ENCODE results near the gene IMPG2. TPM values are rescaled to one million over a fixed set of nuclear protein-coding genes. Genes with fewer than 3 reads are reported as not detected.
A peak's percentile ranks its signal among the peaks of the same experiment; 100 is the strongest.

Gene IMPG2
- total RNA-seq, 2 experiments from 2014 or later: 0.03 TPM; not detected in 1

DNA sequence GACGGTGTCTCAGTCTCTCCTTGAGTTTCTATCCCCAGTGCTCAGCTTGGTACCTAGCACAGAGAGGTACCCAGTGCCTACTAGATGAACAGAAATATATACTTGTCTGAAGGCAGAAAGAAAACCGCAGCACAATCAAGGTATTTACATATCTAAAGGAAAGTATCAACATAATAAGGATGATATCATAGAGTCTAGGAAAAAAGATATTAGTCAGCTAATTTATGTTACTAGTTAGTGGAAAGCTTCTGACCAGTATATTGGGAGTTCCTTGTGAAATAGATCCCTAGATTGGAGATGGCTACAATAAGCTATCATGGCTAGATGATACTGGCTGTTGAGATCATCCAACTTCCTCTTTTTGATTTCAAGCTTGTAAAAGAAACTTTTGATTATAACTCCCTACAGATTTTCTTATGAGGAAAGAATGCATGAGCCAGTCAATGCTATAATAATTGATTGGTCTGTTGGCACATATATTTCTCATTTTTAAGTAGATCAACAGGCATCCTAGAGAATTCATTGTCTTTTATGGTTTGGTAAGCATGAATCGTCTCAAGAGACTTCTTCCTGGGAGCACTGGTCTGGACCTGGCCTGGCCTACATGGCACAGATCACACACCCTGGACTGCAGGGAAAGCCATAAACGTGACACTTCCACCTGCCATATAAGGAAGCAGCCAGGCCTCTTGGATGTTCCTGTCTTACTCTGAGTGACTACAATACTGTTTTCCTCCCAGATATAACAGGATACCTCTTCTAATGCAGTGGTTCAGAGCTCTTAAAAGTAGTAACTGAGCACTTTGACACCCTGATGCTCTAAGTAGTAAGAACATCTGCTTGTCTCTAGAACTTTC is 60.7 kb downstream of the IMPG2 start:
- no TSS peak for BruUV-seq (replicated peaks)

DNA sequence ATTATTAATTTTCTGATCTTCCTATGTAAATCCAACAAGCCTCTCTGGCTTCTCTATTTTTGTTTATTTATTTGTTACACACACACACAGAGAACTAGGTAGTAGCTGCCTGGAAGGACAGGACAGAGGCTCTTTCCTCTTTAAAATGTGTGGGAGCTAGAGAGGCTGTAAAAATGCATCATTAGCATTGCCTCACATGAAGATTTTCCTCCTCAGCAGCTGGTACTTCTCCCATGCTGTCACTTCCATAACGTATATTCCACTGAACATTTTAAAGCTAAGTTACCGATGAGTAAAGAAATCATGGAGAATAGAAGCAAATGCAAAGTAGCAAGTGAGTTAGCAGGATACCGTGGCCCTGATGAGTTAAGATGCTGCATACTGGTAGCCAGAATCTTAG is 63.9 kb downstream of the IMPG2 start:
- H3K9me3 ChIP-seq (ENCODE audit: low read length): no peaks in the 10 kb centered on the region
- no peaks in the 10 kb centered on the region for H4K20me1 ChIP-seq (ENCODE audit: insufficient read depth, low read length)
- no peaks in the 10 kb centered on the region for H3K4me1 ChIP-seq (ENCODE audit: insufficient read depth, low read length, poor library complexity, severe bottlenecking)
- H3K36me3 ChIP-seq (ENCODE audit: insufficient read depth, low read length): no peaks in the 10 kb centered on the region
- POLR2A ChIA-PET: interaction anchor here (0.6 to 0.7 kb wide), 3 partner anchors 18 to 531 kb away, joined by 3 read pairs; no protein-coding TSS in a partner anchor
- DNase-seq (ENCODE audit: low spot score): no peak
- TF ChIP-seq CTCF (conservative IDR thresholded peaks at IDR 0.05; ENCODE audit: low read length) (no peak), EZH2phosphoT487 (IDR thresholded peaks at IDR 0.05; ENCODE audit: borderline replicate concordance, low read depth, low read length) (no peak)
- H3K4me2 ChIP-seq (ENCODE audit: low read length): no peak overlapping the region
- H3K79me2 ChIP-seq (ENCODE audit: insufficient read depth, low read depth, low read length): no peaks in the 10 kb centered on the region
- no peak overlapping the region for H3K4me3 ChIP-seq (ENCODE audit: low read depth, low read length, poor library complexity, severe bottlenecking)
- intact Hi-C loops (cut with micrococcal nuclease; ENCODE audit: unreplicated experiment): no loop called here
- no TSS peak for BruUV-seq (replicated peaks)
- no peaks in the 10 kb centered on the region for H3K9me2 ChIP-seq (ENCODE audit: insufficient read depth, low read length)
- no peak overlapping the region for H2AFZ ChIP-seq (ENCODE audit: low read length)
- H3K27ac ChIP-seq (ENCODE audit: low read depth, low read length, poor library complexity, severe bottlenecking): no peak overlapping the region
- CTCF ChIA-PET (ENCODE audit: unreplicated experiment): no interaction called here

More for the DNA sequence above, 60.7 kb downstream of the IMPG2 start:
- peak; percentile 9 for DNase-seq (ENCODE audit: low spot score)
- Histone ChIP-seq H3K4me3 (ENCODE audit: low read depth, low read length, poor library complexity, severe bottlenecking) (no peak overlapping the region), H3K4me2 (ENCODE audit: low read length) (no peak overlapping the region), H3K9me2 (ENCODE audit: insufficient read depth, low read length) (no peaks in the 10 kb centered on the region), H4K20me1 (ENCODE audit: insufficient read depth, low read length) (no peaks in the 10 kb centered on the region), H2AFZ (ENCODE audit: low read length) (no peak overlapping the region), H3K36me3 (ENCODE audit: insufficient read depth, low read length) (no peaks in the 10 kb centered on the region), H3K9me3 (ENCODE audit: low read length) (no peaks in the 10 kb centered on the region), H3K4me1 (ENCODE audit: insufficient read depth, low read length, poor library complexity, severe bottlenecking) (no peaks in the 10 kb centered on the region), H3K79me2 (ENCODE audit: insufficient read depth, low read depth, low read length) (no peaks in the 10 kb centered on the region), H3K27ac (ENCODE audit: low read depth, low read length, poor library complexity, severe bottlenecking) (no peak overlapping the region)
- no peak for TF ChIP-seq EZH2phosphoT487 (IDR thresholded peaks at IDR 0.05; ENCODE audit: borderline replicate concordance, low read depth, low read length)
- TF ChIP-seq CTCF (conservative IDR thresholded peaks at IDR 0.05; ENCODE audit: low read length): no peak
- CTCF ChIA-PET (ENCODE audit: unreplicated experiment): no interaction called here
- POLR2A ChIA-PET: interaction anchor here (0.6 kb wide), 1 partner anchor 917 kb away, joined by 3 read pairs; no protein-coding TSS in a partner anchor
- intact Hi-C loops (cut with micrococcal nuclease; ENCODE audit: unreplicated experiment): no loop called here

DNA sequence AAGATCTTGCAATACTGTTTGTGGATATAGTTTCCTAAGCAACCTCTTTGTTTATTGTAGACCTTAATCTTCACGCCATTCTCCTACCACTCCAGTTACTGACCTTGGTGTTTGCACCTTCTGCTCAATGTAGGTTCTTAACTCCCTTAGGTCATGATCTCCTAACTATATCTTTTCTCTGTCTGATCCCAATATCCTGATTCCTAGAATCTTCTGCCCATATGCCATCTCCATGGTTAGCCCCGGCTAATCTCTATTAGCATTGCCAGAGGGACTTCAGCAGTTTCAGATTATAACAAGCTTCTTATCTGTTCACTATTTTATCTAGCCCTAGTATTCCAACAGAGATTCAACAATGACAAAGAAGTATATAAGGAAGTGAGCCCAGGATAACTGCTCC is 64.9 kb downstream of the IMPG2 start:
- ChIA-PET POLR2A (interaction anchor here (0.5 kb wide), 1 partner anchor 166 kb away, joined by 3 read pairs; no protein-coding TSS in a partner anchor), CTCF (ENCODE audit: unreplicated experiment) (no interaction called here)
- Histone ChIP-seq H3K4me1 (ENCODE audit: insufficient read depth, low read length, poor library complexity, severe bottlenecking) (no peaks in the 10 kb centered on the region), H2AFZ (ENCODE audit: low read length) (no peak overlapping the region), H3K9me3 (ENCODE audit: low read length) (no peaks in the 10 kb centered on the region), H3K4me3 (ENCODE audit: low read depth, low read length, poor library complexity, severe bottlenecking) (no peak overlapping the region), H3K36me3 (ENCODE audit: insufficient read depth, low read length) (no peaks in the 10 kb centered on the region), H3K4me2 (ENCODE audit: low read length) (no peak overlapping the region), H3K27ac (ENCODE audit: low read depth, low read length, poor library complexity, severe bottlenecking) (no peak overlapping the region), H4K20me1 (ENCODE audit: insufficient read depth, low read length) (no peaks in the 10 kb centered on the region), H3K79me2 (ENCODE audit: insufficient read depth, low read depth, low read length) (no peaks in the 10 kb centered on the region), H3K9me2 (ENCODE audit: insufficient read depth, low read length) (no peaks in the 10 kb centered on the region)
- BruUV-seq (replicated peaks): no TSS peak
- DNase-seq (ENCODE audit: low spot score): no peak
- intact Hi-C loops (cut with micrococcal nuclease; ENCODE audit: unreplicated experiment): no loop called here
- TF ChIP-seq CTCF (conservative IDR thresholded peaks at IDR 0.05; ENCODE audit: low read length) (no peak), EZH2phosphoT487 (IDR thresholded peaks at IDR 0.05; ENCODE audit: borderline replicate concordance, low read depth, low read length) (no peak)

Data from OCI-LY7 (cell line).